Neural cell (in vitro differentiated cells): ENCODE data around the gene LMCD1. TPM values are rescaled to one million over a fixed set of nuclear protein-coding genes. Genes with fewer than 3 reads are reported as not detected.

Experiments used
- H2AFZ ChIP-seq: fragments of 200-600, 300-800 bp; sonication (generic), shearing (Covaris generic); 2 replicates; pipeline ENCODE4 v1.6.0; 2014; ENCODE audit warnings: low read depth, mild to moderate bottlenecking, antibody characterized with exemption, low read length, moderate library complexity
- H3F3A ChIP-seq: fragments of 200-600 bp; shearing (Covaris generic); 2 replicates; pipeline ENCODE4 v1.6.1; 2016; ENCODE audit warnings: mild to moderate bottlenecking, moderate library complexity, mixed read lengths, antibody characterized with exemption, low read length; ENCODE audit not compliant: insufficient read depth, poor library complexity, severe bottlenecking
- H3K27ac ChIP-seq: fragments of 200-600, 300-800 bp; sonication (generic), shearing (Covaris generic); 2 replicates; pipeline ENCODE4 v1.5.1; 2014; ENCODE audit warnings: mild to moderate bottlenecking, low read length, moderate library complexity
- H3K27me3 ChIP-seq: fragments of 300-800, 200-600 bp; sonication (generic), shearing (Covaris generic); 2 replicates; pipeline ENCODE4 v1.6.0; 2014; ENCODE audit warnings: mild to moderate bottlenecking, low read depth, low read length, moderate library complexity; ENCODE audit not compliant: insufficient read depth
- H3K36me3 ChIP-seq: fragments of 300-800, 200-600 bp; sonication (generic), shearing (Covaris generic); 2 replicates; pipeline ENCODE4 v1.5.1; 2014; ENCODE audit warnings: mild to moderate bottlenecking, antibody characterized with exemption, low read length, moderate library complexity; ENCODE audit not compliant: insufficient read depth
- H3K4me2 ChIP-seq: fragments of 300-800, 200-600 bp; sonication (generic), shearing (Covaris generic); 2 replicates; pipeline ENCODE4 v1.6.0; 2014; ENCODE audit warnings: mild to moderate bottlenecking, low read length
- H3K4me3 ChIP-seq: fragments of 300-800, 200-600 bp; sonication (generic), shearing (Covaris generic); 2 replicates; pipeline ENCODE4 v1.5.1; 2014; ENCODE audit warnings: mild to moderate bottlenecking, low read length, moderate library complexity
- H3K79me2 ChIP-seq: fragments of 200-600 bp; shearing (Covaris generic); replicated peaks from 2 replicates; pipeline ENCODE4 v1.6.0; 2014; ENCODE audit warnings: mild to moderate bottlenecking, low read length, moderate library complexity; ENCODE audit not compliant: insufficient read depth
- H3K9ac ChIP-seq: fragments of 300-800, 200-600 bp; sonication (generic), shearing (Covaris generic); 2 replicates; pipeline ENCODE4 v1.6.1; 2016; ENCODE audit warnings: mild to moderate bottlenecking, low read length, mixed read lengths
- H3K9me2 ChIP-seq: fragments of 200-600 bp; shearing (Covaris generic); 2 replicates; pipeline ENCODE4 v1.6.1; 2016; ENCODE audit warnings: mild to moderate bottlenecking, low read length, mixed read lengths; ENCODE audit not compliant: insufficient read depth
- H3K9me3 ChIP-seq: fragments of 200-600, 300-800 bp; sonication (generic), shearing (Covaris generic); 2 replicates; pipeline ENCODE4 v1.6.1; 2016; ENCODE audit warnings: mild to moderate bottlenecking, mixed run types, low read length, moderate library complexity, mixed read lengths
- H4K20me1 ChIP-seq: fragments of 200-600 bp; shearing (Covaris generic); 2 replicates; pipeline ENCODE4 v1.6.1; 2016; ENCODE audit warnings: mild to moderate bottlenecking, mixed run types; ENCODE audit not compliant: insufficient read depth
- EP300 ChIP-seq: fragments of 450-650 bp; conservative IDR thresholded peaks from 2 replicates; pipeline ENCODE4 v1.6.1; 2014; ENCODE audit warnings: antibody characterized with exemption, mild to moderate bottlenecking, moderate library complexity; ENCODE audit not compliant: poor library complexity, severe bottlenecking
- EZH2 ChIP-seq: fragments of 200-600, 300-800 bp; shearing (Covaris generic), sonication (generic); IDR thresholded peaks from 2 replicates; pipeline ENCODE4 v1.6.1; 2014; ENCODE audit warnings: antibody characterized with exemption, low read length, borderline replicate concordance, mild to moderate bottlenecking; ENCODE audit not compliant: insufficient read depth, poor library complexity, severe bottlenecking
- MXI1 ChIP-seq: fragments of 450-650 bp; conservative IDR thresholded peaks from 2 replicates; pipeline ENCODE4 v1.6.1; 2014; ENCODE audit warnings: antibody characterized with exemption, mild to moderate bottlenecking; ENCODE audit not compliant: poor library complexity, severe bottlenecking
- POLR2AphosphoS5 ChIP-seq: IDR thresholded peaks from 2 replicates; pipeline ENCODE4 v1.6.1; 2012
- RAD21 ChIP-seq: fragments of 450-650 bp; conservative IDR thresholded peaks from 2 replicates; pipeline ENCODE4 v1.6.1; 2014; ENCODE audit warnings: antibody characterized with exemption, mild to moderate bottlenecking, moderate library complexity
- SMC3 ChIP-seq: fragments of 450-650 bp; conservative IDR thresholded peaks from 2 replicates; pipeline ENCODE4 v1.6.1; 2014; ENCODE audit warnings: antibody characterized with exemption, mild to moderate bottlenecking, moderate library complexity; ENCODE audit not compliant: poor library complexity
- TAF1 ChIP-seq: IDR thresholded peaks from 2 replicates; pipeline ENCODE4 v1.6.1; 2012; ENCODE audit warnings: low read depth
- polyA plus RNA-seq: library from polyadenylated mRNA; depleted of rRNA; stranded (reverse); fragments of >200 nt; gene quantifications from 2 replicates; pipeline ENCODE4 v1.2.3, GENCODE V29; 2014
- TF ChIP-seq, protein P1 (sequence below): IDR thresholded peaks from 2 replicates; pipeline ENCODE4 v1.6.1; 2012; ENCODE audit warnings: borderline replicate concordance
- TF ChIP-seq, protein P2 (sequence below): fragments of 450-650 bp; IDR thresholded peaks from 2 replicates; pipeline ENCODE4 v1.5.1; 2014; ENCODE audit warnings: antibody characterized with exemption, mild to moderate bottlenecking, moderate library complexity; ENCODE audit not compliant: poor library complexity, severe bottlenecking

The LMCD1 gene
- polyA plus RNA-seq, 1 donor from 2014 or later, result 3.5 TPM

DNA sequence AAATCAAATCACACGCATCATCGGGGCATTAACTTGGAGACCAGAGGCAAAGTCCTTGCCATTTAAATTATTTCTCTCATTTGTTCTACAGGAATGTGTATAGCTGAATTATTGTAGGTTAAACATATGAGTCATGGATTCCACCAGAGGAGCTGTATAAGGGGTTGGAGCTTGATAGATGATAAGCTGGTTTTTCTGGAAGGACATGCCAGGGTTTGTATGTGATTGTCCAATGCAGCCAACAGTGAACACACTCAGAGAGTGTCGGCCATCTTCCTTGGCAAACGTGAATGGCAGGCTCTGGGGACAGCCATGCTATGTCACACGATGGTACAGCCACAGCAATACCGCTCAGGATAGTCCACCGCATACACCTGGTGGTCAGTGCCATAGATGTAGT, 117.9 kb downstream of the LMCD1 start:
- TF ChIP-seq POLR2AphosphoS5 (no peak), RAD21 (no peak), EZH2 (no peak), EP300 (no peak), MXI1 (no peak), SMC3 (no peak), TAF1 (no peak)
- TF ChIP-seq, protein P1, sequence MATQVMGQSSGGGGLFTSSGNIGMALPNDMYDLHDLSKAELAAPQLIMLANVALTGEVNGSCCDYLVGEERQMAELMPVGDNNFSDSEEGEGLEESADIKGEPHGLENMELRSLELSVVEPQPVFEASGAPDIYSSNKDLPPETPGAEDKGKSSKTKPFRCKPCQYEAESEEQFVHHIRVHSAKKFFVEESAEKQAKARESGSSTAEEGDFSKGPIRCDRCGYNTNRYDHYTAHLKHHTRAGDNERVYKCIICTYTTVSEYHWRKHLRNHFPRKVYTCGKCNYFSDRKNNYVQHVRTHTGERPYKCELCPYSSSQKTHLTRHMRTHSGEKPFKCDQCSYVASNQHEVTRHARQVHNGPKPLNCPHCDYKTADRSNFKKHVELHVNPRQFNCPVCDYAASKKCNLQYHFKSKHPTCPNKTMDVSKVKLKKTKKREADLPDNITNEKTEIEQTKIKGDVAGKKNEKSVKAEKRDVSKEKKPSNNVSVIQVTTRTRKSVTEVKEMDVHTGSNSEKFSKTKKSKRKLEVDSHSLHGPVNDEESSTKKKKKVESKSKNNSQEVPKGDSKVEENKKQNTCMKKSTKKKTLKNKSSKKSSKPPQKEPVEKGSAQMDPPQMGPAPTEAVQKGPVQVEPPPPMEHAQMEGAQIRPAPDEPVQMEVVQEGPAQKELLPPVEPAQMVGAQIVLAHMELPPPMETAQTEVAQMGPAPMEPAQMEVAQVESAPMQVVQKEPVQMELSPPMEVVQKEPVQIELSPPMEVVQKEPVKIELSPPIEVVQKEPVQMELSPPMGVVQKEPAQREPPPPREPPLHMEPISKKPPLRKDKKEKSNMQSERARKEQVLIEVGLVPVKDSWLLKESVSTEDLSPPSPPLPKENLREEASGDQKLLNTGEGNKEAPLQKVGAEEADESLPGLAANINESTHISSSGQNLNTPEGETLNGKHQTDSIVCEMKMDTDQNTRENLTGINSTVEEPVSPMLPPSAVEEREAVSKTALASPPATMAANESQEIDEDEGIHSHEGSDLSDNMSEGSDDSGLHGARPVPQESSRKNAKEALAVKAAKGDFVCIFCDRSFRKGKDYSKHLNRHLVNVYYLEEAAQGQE, result no peak
- TF ChIP-seq, protein P2, sequence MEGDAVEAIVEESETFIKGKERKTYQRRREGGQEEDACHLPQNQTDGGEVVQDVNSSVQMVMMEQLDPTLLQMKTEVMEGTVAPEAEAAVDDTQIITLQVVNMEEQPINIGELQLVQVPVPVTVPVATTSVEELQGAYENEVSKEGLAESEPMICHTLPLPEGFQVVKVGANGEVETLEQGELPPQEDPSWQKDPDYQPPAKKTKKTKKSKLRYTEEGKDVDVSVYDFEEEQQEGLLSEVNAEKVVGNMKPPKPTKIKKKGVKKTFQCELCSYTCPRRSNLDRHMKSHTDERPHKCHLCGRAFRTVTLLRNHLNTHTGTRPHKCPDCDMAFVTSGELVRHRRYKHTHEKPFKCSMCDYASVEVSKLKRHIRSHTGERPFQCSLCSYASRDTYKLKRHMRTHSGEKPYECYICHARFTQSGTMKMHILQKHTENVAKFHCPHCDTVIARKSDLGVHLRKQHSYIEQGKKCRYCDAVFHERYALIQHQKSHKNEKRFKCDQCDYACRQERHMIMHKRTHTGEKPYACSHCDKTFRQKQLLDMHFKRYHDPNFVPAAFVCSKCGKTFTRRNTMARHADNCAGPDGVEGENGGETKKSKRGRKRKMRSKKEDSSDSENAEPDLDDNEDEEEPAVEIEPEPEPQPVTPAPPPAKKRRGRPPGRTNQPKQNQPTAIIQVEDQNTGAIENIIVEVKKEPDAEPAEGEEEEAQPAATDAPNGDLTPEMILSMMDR, result no peak
- H3K27me3 ChIP-seq, result no peaks in the 10 kb centered on the region
- H3K9me3 ChIP-seq, result no peaks in the 10 kb centered on the region
- H3F3A ChIP-seq, result no peaks in the 10 kb centered on the region
- no peak overlapping the region for H3K4me2 ChIP-seq
- no peaks in the 10 kb centered on the region for H3K36me3 ChIP-seq
- H4K20me1 ChIP-seq, result no peaks in the 10 kb centered on the region
- H2AFZ ChIP-seq, result no peak overlapping the region
- H3K27ac ChIP-seq, result no peak overlapping the region
- no peak overlapping the region for H3K4me3 ChIP-seq
- no peaks in the 10 kb centered on the region for H3K9me2 ChIP-seq
- H3K9ac ChIP-seq, result no peak overlapping the region
- H3K79me2 ChIP-seq, result no peaks in the 10 kb centered on the region

DNA sequence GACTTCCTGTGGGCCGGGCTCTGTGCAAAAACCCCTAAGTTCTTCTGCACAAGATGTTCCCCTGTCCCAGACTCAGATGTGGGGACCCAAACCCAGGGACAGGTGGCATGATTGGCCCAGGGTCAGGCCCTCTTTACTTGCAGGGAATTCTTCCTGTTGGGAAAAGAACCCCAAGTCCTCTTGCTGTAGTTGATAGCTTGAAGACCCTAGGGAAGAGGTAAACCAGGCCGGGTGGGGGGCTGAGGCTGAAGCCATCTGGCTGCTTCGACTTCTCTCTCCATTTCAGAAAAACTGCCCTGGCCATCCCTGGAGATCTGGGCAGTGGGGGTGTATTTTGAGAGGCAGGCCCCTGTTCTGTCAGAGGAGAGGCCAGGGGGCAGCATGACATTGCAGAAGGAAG, 119.5 kb downstream of the LMCD1 start:
- Histone ChIP-seq H3K4me2 (no peak overlapping the region), H3K27ac (no peak overlapping the region), H2AFZ (no peak overlapping the region), H3K9ac (no peak overlapping the region), H3K9me2 (no peaks in the 10 kb centered on the region), H3F3A (no peaks in the 10 kb centered on the region), H3K27me3 (no peaks in the 10 kb centered on the region), H4K20me1 (no peaks in the 10 kb centered on the region), H3K9me3 (no peaks in the 10 kb centered on the region), H3K36me3 (no peaks in the 10 kb centered on the region), H3K79me2 (no peaks in the 10 kb centered on the region), H3K4me3 (no peak overlapping the region)
- TF ChIP-seq POLR2AphosphoS5, result no peak
- no peak for TF ChIP-seq SMC3
- no peak for TF ChIP-seq RAD21
- TF ChIP-seq EP300, result no peak
- TF ChIP-seq TAF1, result no peak
- TF ChIP-seq, protein P1, result no peak
- no peak for TF ChIP-seq MXI1
- no peak for TF ChIP-seq EZH2
- TF ChIP-seq, protein P2, result no peak
